A673 (cell line): ENCODE results near the gene NR4A3.

Experiments used
- EZH2 ChIP-seq: fragments of 200-600 bp; sonication (generic); IDR thresholded peaks from 2 replicates; pipeline ENCODE4 v1.6.1; 2017; ENCODE audit warnings: borderline replicate concordance, low read depth, mild to moderate bottlenecking, mixed read lengths, antibody characterized with exemption, low read length; ENCODE audit not compliant: poor library complexity, severe bottlenecking
- TF ChIP-seq, protein P1 (sequence below): fragments of 300-800, 200-600 bp; sonication (generic); conservative IDR thresholded peaks from 2 replicates; pipeline ENCODE4 v1.5.1; 2017; ENCODE audit warnings: low read depth, mild to moderate bottlenecking, antibody characterized with exemption, low read length, moderate library complexity, mixed read lengths

DNA sequence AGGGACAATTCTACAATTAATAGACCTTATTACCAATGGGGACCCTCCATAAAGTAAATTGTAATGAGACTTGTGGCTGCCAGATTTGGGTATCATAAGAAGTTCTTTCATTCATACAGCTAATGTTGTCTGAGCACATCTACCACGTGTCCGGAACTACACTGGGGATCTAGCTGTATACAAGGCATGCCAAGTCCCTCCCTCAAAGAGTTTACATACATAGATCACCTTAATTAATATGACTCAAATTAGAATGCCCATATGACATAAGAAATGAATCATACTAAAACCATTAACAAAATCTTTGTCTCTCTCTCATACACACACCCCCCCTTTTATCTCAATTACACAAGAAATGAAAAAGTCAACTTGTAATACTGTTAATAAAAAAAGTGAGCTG, 18.0 kb upstream of the NR4A3 start:
- TF ChIP-seq, protein P1, sequence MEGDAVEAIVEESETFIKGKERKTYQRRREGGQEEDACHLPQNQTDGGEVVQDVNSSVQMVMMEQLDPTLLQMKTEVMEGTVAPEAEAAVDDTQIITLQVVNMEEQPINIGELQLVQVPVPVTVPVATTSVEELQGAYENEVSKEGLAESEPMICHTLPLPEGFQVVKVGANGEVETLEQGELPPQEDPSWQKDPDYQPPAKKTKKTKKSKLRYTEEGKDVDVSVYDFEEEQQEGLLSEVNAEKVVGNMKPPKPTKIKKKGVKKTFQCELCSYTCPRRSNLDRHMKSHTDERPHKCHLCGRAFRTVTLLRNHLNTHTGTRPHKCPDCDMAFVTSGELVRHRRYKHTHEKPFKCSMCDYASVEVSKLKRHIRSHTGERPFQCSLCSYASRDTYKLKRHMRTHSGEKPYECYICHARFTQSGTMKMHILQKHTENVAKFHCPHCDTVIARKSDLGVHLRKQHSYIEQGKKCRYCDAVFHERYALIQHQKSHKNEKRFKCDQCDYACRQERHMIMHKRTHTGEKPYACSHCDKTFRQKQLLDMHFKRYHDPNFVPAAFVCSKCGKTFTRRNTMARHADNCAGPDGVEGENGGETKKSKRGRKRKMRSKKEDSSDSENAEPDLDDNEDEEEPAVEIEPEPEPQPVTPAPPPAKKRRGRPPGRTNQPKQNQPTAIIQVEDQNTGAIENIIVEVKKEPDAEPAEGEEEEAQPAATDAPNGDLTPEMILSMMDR, result no peak
- TF ChIP-seq EZH2, result no peak
